ENCODE measurements around the gene COA3. TPM values are rescaled to one million over a fixed set of nuclear protein-coding genes. Genes with fewer than 3 reads are reported as not detected.

Gene COA3
- total and polyA plus RNA-seq, 7 donors: 73.4 to 382 (median 100) TPM

- Histone ChIP-seq H3K4me1 (peaks cover 0 to 21% (median 16%) of the 10 kb centered on the region in 4 donors), H3K9me3 (no peaks in the 10 kb centered on the region), H3K36me3 (no peaks in the 10 kb centered on the region), H3K27ac (peak overlapping the region; percentile 0 to 72 (median 31)), H3K4me3 (no peak overlapping the region), H3K27me3 (no peaks in the 10 kb centered on the region)
- WGBS, 2 donors: 74 to 80% methylated on average over 7 of the region's 7 CpGs
- peak; percentile 82 for DNase-seq
- intact Hi-C loops (cut with DNase I): no loop called here
- TF ChIP-seq POLR2A (IDR thresholded peaks at IDR 0.05): no peak
- TF ChIP-seq POLR2AphosphoS5 (IDR thresholded peaks at IDR 0.05): no peak
- no peak for TF ChIP-seq CTCF (IDR thresholded peaks at IDR 0.05)
- TF ChIP-seq EP300 (IDR thresholded peaks at IDR 0.05): no peak
Observed at GRCh38 chr17:42748202-42748907, 50.1 kb downstream of the COA3 start.

Small RNA genes within 50 kb of the gene (small RNA-seq; reads per million reads assigned to genes)
- gene HMGN2P15: 0 reads per million in 3 donors
- 0 reads per million in 3 donors for gene MIR6781

Other genes starting within 250 kb of the COA3 start
- gene HSD17B1, start 245.8 kb downstream of the COA3 start, total RNA-seq: 1 to 10 TPM in 2 of 4 donors, under 1 TPM in 2; 0.16 to 5.3 (median 0.86) TPM
- gene HSD17B1, start 245.8 kb downstream of the COA3 start, polyA plus RNA-seq: 1 to 10 TPM; 1.2 to 1.7 (median 1.4) TPM
- gene COASY, start 236.6 kb downstream of the COA3 start, total RNA-seq: 10 to 100 TPM; 14.3 to 17.5 (median 16.3) TPM
- 10 to 100 TPM; 48.0 to 98.9 (median 80.7) TPM for gene COASY, start 236.6 kb downstream of the COA3 start, polyA plus RNA-seq
- gene MLX, start 231.6 kb downstream of the COA3 start, total RNA-seq: 10 to 100 TPM; 24.7 to 50.5 (median 30.8) TPM
- gene MLX, start 231.6 kb downstream of the COA3 start, polyA plus RNA-seq: 100 to 1,000 TPM in 1 of 3 donors, 10 to 100 TPM in 2; 77.1 to 129 (median 97.9) TPM
- 10 to 100 TPM in 1 of 4 donors, 1 to 10 TPM in 3; 4.6 to 10.3 (median 5.7) TPM for gene PSMC3IP, start 221.0 kb downstream of the COA3 start, total RNA-seq
- 1 to 10 TPM; 2.3 to 5.8 (median 2.4) TPM for gene PSMC3IP, start 221.0 kb downstream of the COA3 start, polyA plus RNA-seq
- 10 to 100 TPM; 47.1 to 82.0 (median 53.7) TPM for gene RETREG3, start 189.3 kb downstream of the COA3 start, total RNA-seq
- gene RETREG3, start 189.3 kb downstream of the COA3 start, polyA plus RNA-seq: 10 to 100 TPM in 1 of 3 donors, 1 to 10 TPM in 2; 7.2 to 28.4 (median 7.4) TPM
- 10 to 100 TPM; 22.1 to 35.0 (median 23.9) TPM for gene TUBG1, start 189.0 kb downstream of the COA3 start, total RNA-seq
- 10 to 100 TPM; 16.2 to 39.2 (median 30.3) TPM for gene TUBG1, start 189.0 kb downstream of the COA3 start, polyA plus RNA-seq
- gene TUBG2, start 139.4 kb downstream of the COA3 start, total RNA-seq: 10 to 100 TPM; 28.0 to 57.3 (median 33.6) TPM
- 1 to 10 TPM; 1.2 to 6.6 (median 4.2) TPM for gene TUBG2, start 139.4 kb downstream of the COA3 start, polyA plus RNA-seq
- 10 to 100 TPM; 12.3 to 25.2 (median 20.1) TPM for gene PLEKHH3, start 121.7 kb downstream of the COA3 start, total RNA-seq
- gene PLEKHH3, start 121.7 kb downstream of the COA3 start, polyA plus RNA-seq: 10 to 100 TPM in 1 of 3 donors, 1 to 10 TPM in 2; 4.4 to 14.7 (median 9.6) TPM
- gene CCR10, start 116.9 kb downstream of the COA3 start, total RNA-seq: 1 to 10 TPM; 2.3 to 9.2 (median 3.5) TPM
- gene CCR10, start 116.9 kb downstream of the COA3 start, polyA plus RNA-seq: 1 to 10 TPM in 1 of 3 donors, not detected in 2; 1.2 TPM
- 10 to 100 TPM in 3 of 4 donors, 1 to 10 TPM in 1; 7.4 to 46.8 (median 14.9) TPM for gene CNTNAP1, start 116.2 kb downstream of the COA3 start, total RNA-seq
- 1 to 10 TPM in 1 of 3 donors, under 1 TPM in 2; under 0.01 to 7.7 (median 0.23) TPM for gene CNTNAP1, start 116.2 kb downstream of the COA3 start, polyA plus RNA-seq
- 10 to 100 TPM; 41.5 to 68.1 (median 42.3) TPM for gene EZH1, start 53.7 kb downstream of the COA3 start, total RNA-seq
- 10 to 100 TPM in 1 of 3 donors, 1 to 10 TPM in 2; 5.3 to 24.1 (median 6.6) TPM for gene EZH1, start 53.7 kb downstream of the COA3 start, polyA plus RNA-seq
- 10 to 100 TPM; 11.2 to 26.6 (median 18.4) TPM for gene RAMP2, start 37.5 kb downstream of the COA3 start, total RNA-seq
- 10 to 100 TPM in 2 of 3 donors, 1 to 10 TPM in 1; 2.3 to 21.0 (median 16.7) TPM for gene RAMP2, start 37.5 kb downstream of the COA3 start, polyA plus RNA-seq
- 10 to 100 TPM; 27.1 to 40.3 (median 37.3) TPM for gene VPS25, start 25.3 kb downstream of the COA3 start, total RNA-seq
- 100 to 1,000 TPM; 103 to 135 (median 105) TPM for gene VPS25, start 25.3 kb downstream of the COA3 start, polyA plus RNA-seq
- under 1 TPM in 1 of 4 donors, not detected in 3; 0.28 TPM for gene WNK4, start 18.1 kb downstream of the COA3 start, total RNA-seq
- 10 to 100 TPM; 13.2 to 14.4 (median 14.0) TPM for gene WNK4, start 18.1 kb downstream of the COA3 start, polyA plus RNA-seq
- under 1 TPM in 1 of 4 donors, not detected in 3; 0.33 TPM for gene CNTD1, start 157 bp upstream of the COA3 start, total RNA-seq
- 1 to 10 TPM in 2 of 3 donors, under 1 TPM in 1; 0.42 to 7.2 (median 4.2) TPM for gene CNTD1, start 157 bp upstream of the COA3 start, polyA plus RNA-seq
- gene BECN1, start 25.6 kb upstream of the COA3 start, total RNA-seq: 100 to 1,000 TPM; 139 to 215 (median 161) TPM
- 100 to 1,000 TPM in 2 of 3 donors, 10 to 100 TPM in 1; 98.8 to 141 (median 131) TPM for gene BECN1, start 25.6 kb upstream of the COA3 start, polyA plus RNA-seq
- gene PSME3, start 34.7 kb upstream of the COA3 start, total RNA-seq: 10 to 100 TPM; 34.3 to 69.1 (median 57.5) TPM
- 10 to 100 TPM; 59.5 to 94.9 (median 69.4) TPM for gene PSME3, start 34.7 kb upstream of the COA3 start, polyA plus RNA-seq
- 1 to 10 TPM; 1.2 to 2.1 (median 1.4) TPM for gene AOC2, start 45.9 kb upstream of the COA3 start, total RNA-seq
- 1 to 10 TPM in 1 of 3 donors, not detected in 2; 1.2 TPM for gene AOC2, start 45.9 kb upstream of the COA3 start, polyA plus RNA-seq
- 100 to 1,000 TPM in 2 of 4 donors, 10 to 100 TPM in 2; 58.1 to 227 (median 107) TPM for gene AOC3, start 52.5 kb upstream of the COA3 start, total RNA-seq
- 10 to 100 TPM in 1 of 3 donors, 1 to 10 TPM in 2; 3.5 to 32.7 (median 5.4) TPM for gene AOC3, start 52.5 kb upstream of the COA3 start, polyA plus RNA-seq
- gene G6PC1, start 102.1 kb upstream of the COA3 start, total RNA-seq: not detected
- under 1 TPM in 1 of 3 donors, not detected in 2; 0.23 TPM for gene G6PC1, start 102.1 kb upstream of the COA3 start, polyA plus RNA-seq
- 10 to 100 TPM; 18.5 to 41.3 (median 25.7) TPM for gene AARSD1, start 165.8 kb upstream of the COA3 start, total RNA-seq
- gene AARSD1, start 165.8 kb upstream of the COA3 start, polyA plus RNA-seq: 10 to 100 TPM; 14.6 to 41.5 (median 21.6) TPM
- gene PTGES3L, start 181.4 kb upstream of the COA3 start, total RNA-seq: 10 to 100 TPM in 1 of 4 donors, 1 to 10 TPM in 3; 6.8 to 13.6 (median 9.5) TPM
- gene PTGES3L, start 181.4 kb upstream of the COA3 start, polyA plus RNA-seq: 1 to 10 TPM; 2.1 to 4.8 (median 2.4) TPM
- gene RUNDC1, start 181.9 kb upstream of the COA3 start, total RNA-seq: 10 to 100 TPM in 3 of 4 donors, 1 to 10 TPM in 1; 10.0 to 13.8 (median 12.1) TPM
- 10 to 100 TPM in 2 of 3 donors, 1 to 10 TPM in 1; 8.4 to 14.7 (median 10.2) TPM for gene RUNDC1, start 181.9 kb upstream of the COA3 start, polyA plus RNA-seq
- 1,000 to 10,000 TPM; 1,576 to 2,828 (median 2,217) TPM for gene RPL27, start 199.7 kb upstream of the COA3 start, total RNA-seq
- gene RPL27, start 199.7 kb upstream of the COA3 start, polyA plus RNA-seq: 1,000 to 10,000 TPM; 3,316 to 4,569 (median 3,351) TPM
- 10 to 100 TPM; 22.4 to 60.2 (median 45.1) TPM for gene IFI35, start 208.1 kb upstream of the COA3 start, total RNA-seq
- 10 to 100 TPM; 48.6 to 77.9 (median 65.1) TPM for gene IFI35, start 208.1 kb upstream of the COA3 start, polyA plus RNA-seq
- gene VAT1, start 223.7 kb upstream of the COA3 start, total RNA-seq: 100 to 1,000 TPM in 3 of 4 donors, 10 to 100 TPM in 1; 77.5 to 164 (median 152) TPM
- gene VAT1, start 223.7 kb upstream of the COA3 start, polyA plus RNA-seq: 10 to 100 TPM; 43.0 to 85.9 (median 44.6) TPM
- gene RND2, start 226.5 kb upstream of the COA3 start, total RNA-seq: 1 to 10 TPM; 2.5 to 4.6 (median 2.8) TPM
- under 1 TPM; 0.23 to 0.63 (median 0.60) TPM for gene RND2, start 226.5 kb upstream of the COA3 start, polyA plus RNA-seq

Measured in sigmoid colon (tissue), 7 donors.